Panc1 (cell line): Measurements from ENCODE around the gene PIEZO1. TPM values are rescaled to one million over a fixed set of nuclear protein-coding genes. Genes with fewer than 3 reads are reported as not detected.

Experiments
- ATAC-seq: fragments of 200-7000 bp; cut with Tn5 transposase; 2 replicates; pipeline ENCODE4 v1.9.1; 2020; ENCODE audit warnings: mild to moderate bottlenecking, moderate library complexity
- BruUV-seq: library from RNA; stranded (reverse); fragments of 400-500 nt; replicated peaks from 2 replicates; lab custom pipeline; 2021; lab: Mats Ljungman, UMichigan
- CTCF ChIA-PET: fragments of 300-600 bp; sonication (Branson Sonifier 250); formaldehyde crosslinking; loops from one replicate; lab custom pipeline; 2022; ENCODE audit warnings: antibody characterized with exemption; lab: Charles Lee
- POLR2A ChIA-PET: fragments of 300-600 bp; sonication (Branson Sonifier 250); formaldehyde crosslinking; loops from one replicate; lab custom pipeline; 2022; ENCODE audit warnings: antibody characterized with exemption; lab: Charles Lee
- DNase-seq: peaks from one replicate; pipeline ENCODE4 v3.0.0-alpha.2; 2010; ENCODE audit warnings: low read depth, low spot score
- H3K27ac ChIP-seq: 2 replicates; pipeline ENCODE4 v1.5.1; 2011; ENCODE audit warnings: mild to moderate bottlenecking, low read length, inconsistent platforms
- H3K27me3 ChIP-seq: fragments of 200-500 bp; sonication (Bioruptor generic); 2 replicates; pipeline ENCODE4 v1.6.0; 2014; ENCODE audit warnings: low read length, inconsistent platforms; ENCODE audit not compliant: control insufficient read depth, insufficient read depth
- H3K36me3 ChIP-seq: fragments of 200-500 bp; sonication (Bioruptor generic); 2 replicates; pipeline ENCODE4 v1.5.1; 2014; ENCODE audit warnings: inconsistent platforms, mild to moderate bottlenecking, low read length, moderate library complexity; ENCODE audit not compliant: control insufficient read depth, insufficient read depth
- H3K4me1 ChIP-seq: 2 replicates; pipeline ENCODE4 v1.5.1; 2011; ENCODE audit warnings: inconsistent platforms, mild to moderate bottlenecking, low read length, moderate library complexity; ENCODE audit not compliant: control insufficient read depth, insufficient read depth
- H3K4me3 ChIP-seq, 2 experiments: 2 replicates each; pipeline ENCODE4 v1.5.1; 2011 to 2012; ENCODE audit warnings: low read depth in 2 of 2, low read length in 2 of 2, mild to moderate bottlenecking in 2 of 2, inconsistent platforms in 1 of 2, moderate library complexity in 1 of 2
- H3K9me3 ChIP-seq: fragments of 200-500 bp; sonication (Bioruptor generic); 2 replicates; pipeline ENCODE4 v1.5.1; 2014; ENCODE audit warnings: low read depth, mild to moderate bottlenecking, inconsistent platforms, low read length, moderate library complexity; ENCODE audit not compliant: control insufficient read depth, insufficient read depth
- CTCF ChIP-seq: fragments of 450-650 bp; IDR thresholded peaks from 2 replicates; pipeline ENCODE4 v1.5.1; 2017; ENCODE audit warnings: mild to moderate bottlenecking
- POLR2AphosphoS5 ChIP-seq: IDR thresholded peaks from 2 replicates; pipeline ENCODE4 v1.6.1; 2012; ENCODE audit warnings: mild to moderate bottlenecking, low read depth, low read length, moderate library complexity
- SIN3A ChIP-seq: IDR thresholded peaks from 2 replicates; pipeline ENCODE4 v1.6.1; 2012; ENCODE audit warnings: low read depth, mild to moderate bottlenecking, low read length, moderate library complexity, borderline replicate concordance; ENCODE audit not compliant: insufficient read depth
- TCF7L2 ChIP-seq: IDR thresholded peaks from 2 replicates; pipeline ENCODE4 v1.6.1; 2011; ENCODE audit warnings: mild to moderate bottlenecking, low read depth, low read length, inconsistent platforms
- in situ Hi-C: cut with HindIII; loops from 2 replicates; pipeline ENCODE4 v1.10.0; 2016; ENCODE audit warnings: low sequenced_read_pairs, low pct_unique_long_range_greater_than_20kb
- intact Hi-C: fragments of 100-400 bp; cut with micrococcal nuclease; formaldehyde crosslinking; loops from one replicate; pipeline ENCODE4 v1.10.0; 2022; ENCODE audit not compliant: unreplicated experiment
- total RNA-seq: library from RNA; stranded (reverse); gene quantifications from one replicate; pipeline ENCODE4 v1.2.1, GENCODE V29; 2021; ENCODE audit not compliant: unreplicated experiment
- TF ChIP-seq, protein P1 (sequence below), 2 experiments: IDR thresholded peaks; 2 replicates each; pipeline ENCODE4 v1.6.1; 2011 to 2012; ENCODE audit warnings: low read depth in 2 of 2, control low read depth in 1 of 2, low read length in 1 of 2, mild to moderate bottlenecking in 1 of 2, moderate library complexity in 1 of 2; ENCODE audit not compliant: insufficient read depth in 1 of 2

PIEZO1 gene
- total RNA-seq, 1 experiment from 2014 or later: 175 TPM

DNA sequence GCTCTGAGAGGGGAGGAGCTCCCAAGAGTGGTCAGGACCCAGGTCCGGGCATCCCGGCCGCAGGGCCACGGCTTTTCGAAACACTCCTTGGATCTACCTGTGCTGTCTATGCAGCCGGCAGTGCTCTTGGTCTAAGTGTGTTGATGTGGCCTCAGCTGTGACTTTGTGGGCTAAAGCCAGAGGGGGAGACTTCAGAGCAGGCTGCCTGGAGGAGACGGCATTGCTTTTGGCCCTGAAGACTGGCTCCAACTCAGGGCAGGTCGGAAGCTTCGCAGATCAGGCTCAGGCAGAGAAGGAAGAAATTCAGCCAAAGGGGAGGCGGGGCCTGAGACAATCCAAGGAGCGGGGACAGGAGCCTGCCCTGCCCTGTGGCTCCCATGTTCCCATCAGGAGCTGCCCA is 31.4 kb downstream of the PIEZO1 start:
- in situ Hi-C loops: no loop called here
- intact Hi-C loops: no loop called here
- CTCF ChIA-PET: interaction anchor here (0.7 kb wide), 1 partner anchor 16 kb away, joined by 4 read pairs; no protein-coding TSS in a partner anchor
- H3K36me3 ChIP-seq: no peaks in the 10 kb centered on the region
- H3K4me1 ChIP-seq: peaks cover 29% of the 10 kb centered on the region
- TF ChIP-seq, protein P1, sequence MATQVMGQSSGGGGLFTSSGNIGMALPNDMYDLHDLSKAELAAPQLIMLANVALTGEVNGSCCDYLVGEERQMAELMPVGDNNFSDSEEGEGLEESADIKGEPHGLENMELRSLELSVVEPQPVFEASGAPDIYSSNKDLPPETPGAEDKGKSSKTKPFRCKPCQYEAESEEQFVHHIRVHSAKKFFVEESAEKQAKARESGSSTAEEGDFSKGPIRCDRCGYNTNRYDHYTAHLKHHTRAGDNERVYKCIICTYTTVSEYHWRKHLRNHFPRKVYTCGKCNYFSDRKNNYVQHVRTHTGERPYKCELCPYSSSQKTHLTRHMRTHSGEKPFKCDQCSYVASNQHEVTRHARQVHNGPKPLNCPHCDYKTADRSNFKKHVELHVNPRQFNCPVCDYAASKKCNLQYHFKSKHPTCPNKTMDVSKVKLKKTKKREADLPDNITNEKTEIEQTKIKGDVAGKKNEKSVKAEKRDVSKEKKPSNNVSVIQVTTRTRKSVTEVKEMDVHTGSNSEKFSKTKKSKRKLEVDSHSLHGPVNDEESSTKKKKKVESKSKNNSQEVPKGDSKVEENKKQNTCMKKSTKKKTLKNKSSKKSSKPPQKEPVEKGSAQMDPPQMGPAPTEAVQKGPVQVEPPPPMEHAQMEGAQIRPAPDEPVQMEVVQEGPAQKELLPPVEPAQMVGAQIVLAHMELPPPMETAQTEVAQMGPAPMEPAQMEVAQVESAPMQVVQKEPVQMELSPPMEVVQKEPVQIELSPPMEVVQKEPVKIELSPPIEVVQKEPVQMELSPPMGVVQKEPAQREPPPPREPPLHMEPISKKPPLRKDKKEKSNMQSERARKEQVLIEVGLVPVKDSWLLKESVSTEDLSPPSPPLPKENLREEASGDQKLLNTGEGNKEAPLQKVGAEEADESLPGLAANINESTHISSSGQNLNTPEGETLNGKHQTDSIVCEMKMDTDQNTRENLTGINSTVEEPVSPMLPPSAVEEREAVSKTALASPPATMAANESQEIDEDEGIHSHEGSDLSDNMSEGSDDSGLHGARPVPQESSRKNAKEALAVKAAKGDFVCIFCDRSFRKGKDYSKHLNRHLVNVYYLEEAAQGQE (IDR thresholded peaks at IDR 0.05; ENCODE audit: insufficient read depth in 1 of 2, low read depth in 2 of 2, low read length in 1 of 2): no peak
- TF ChIP-seq TCF7L2: no peak
- POLR2A ChIA-PET: no interaction called here
- DNase-seq (no peak), ATAC-seq (no peak)
- H3K27me3 ChIP-seq: no peaks in the 10 kb centered on the region
- no peak overlapping the region for H3K4me3 ChIP-seq
- H3K27ac ChIP-seq: no peak overlapping the region
- no TSS peak for BruUV-seq
- no peaks in the 10 kb centered on the region for H3K9me3 ChIP-seq

DNA sequence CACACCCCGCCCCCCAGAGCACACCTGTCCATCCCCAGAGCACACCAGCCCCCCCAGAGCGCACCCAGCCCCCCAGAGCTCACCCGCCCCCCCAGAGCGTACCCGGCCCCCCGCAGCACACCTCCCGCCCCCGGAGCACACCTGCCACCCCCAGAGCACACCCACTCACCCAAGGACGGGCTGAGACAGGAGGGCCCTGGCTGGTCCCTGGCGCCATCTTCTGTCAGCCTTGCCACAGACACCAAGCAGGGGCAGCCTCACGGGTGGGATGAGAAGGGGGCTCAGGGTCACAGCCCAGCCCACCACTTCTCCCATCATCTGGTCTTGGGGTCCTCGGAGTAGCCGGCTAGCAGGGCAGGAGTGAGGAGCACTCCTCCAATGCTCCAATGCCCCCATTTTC is 31.8 kb downstream of the PIEZO1 start:
- H3K4me3 ChIP-seq: no peak overlapping the region
- DNase-seq (no peak), ATAC-seq (no peak)
- POLR2A ChIA-PET: no interaction called here
- CTCF ChIA-PET: no interaction called here
- H3K36me3 ChIP-seq: no peaks in the 10 kb centered on the region
- H3K4me1 ChIP-seq: peaks cover 25% of the 10 kb centered on the region
- H3K9me3 ChIP-seq: no peaks in the 10 kb centered on the region
- TF ChIP-seq SIN3A (no peak), CTCF (no peak; the same call in 1 of the 2 replicates), TCF7L2 (no peak), POLR2AphosphoS5 (no peak)
- TF ChIP-seq, protein P1 (IDR thresholded peaks at IDR 0.05; ENCODE audit: insufficient read depth in 1 of 2, low read depth in 2 of 2, low read length in 1 of 2): no peak
- H3K27ac ChIP-seq: no peak overlapping the region
- intact Hi-C loops: no loop called here
- in situ Hi-C loops: no loop called here
- BruUV-seq: no TSS peak
- H3K27me3 ChIP-seq: no peaks in the 10 kb centered on the region
